Measurements from ENCODE around the gene VAMP1. TPM values are rescaled to one million over a fixed set of nuclear protein-coding genes. Genes with fewer than 3 reads are reported as not detected.

Gene VAMP1
- total RNA-seq, 1 experiment from 2014 or later: 10.3 TPM

GRCh38 chr12:6452944-6453630 is 17.4 kb downstream of the VAMP1 start:
- peak overlapping the region in 2 of 3 experiments; percentile 67 to 95; a peak in 4 of 7 replicates for H3K27ac Mint-ChIP-seq
- H3K56ac ChIP-seq (ENCODE audit: insufficient read length, low read depth, low read length): no peak overlapping the region
- H4K8ac ChIP-seq (replicated peaks; ENCODE audit: insufficient read length, low read depth, low read length): no peak overlapping the region
- H3K27ac ChIP-seq (ENCODE audit: insufficient read length, low read depth, low read length): no peak overlapping the region
- H4K5ac ChIP-seq (ENCODE audit: insufficient read length, low read depth, low read length): no peak overlapping the region
- peaks cover 3% of the 10 kb centered on the region for H3K23me2 ChIP-seq (ENCODE audit: insufficient read length, low read depth, low read length, poor library complexity, severe bottlenecking)
- no peak overlapping the region for H2BK120ac ChIP-seq (ENCODE audit: low read depth, low read length, poor library complexity, severe bottlenecking)
- no peak overlapping the region for H4K91ac ChIP-seq (ENCODE audit: insufficient read length, low read depth, low read length)
- no peak overlapping the region for H3K4me2 ChIP-seq (ENCODE audit: insufficient read depth, insufficient read length, low read length)
- no peak overlapping the region for H2BK5ac ChIP-seq (ENCODE audit: insufficient read length, low read length)
- no peak overlapping the region for H3K9ac ChIP-seq (ENCODE audit: extremely low read depth, insufficient read length, low read length)
- H2BK15ac ChIP-seq (ENCODE audit: low read depth, low read length): no peak overlapping the region
- H3K79me2 ChIP-seq (ENCODE audit: insufficient read depth, low read length): no peaks in the 10 kb centered on the region
- no peak overlapping the region for H3K4ac ChIP-seq (ENCODE audit: low read depth, low read length)
- H2AFZ ChIP-seq (ENCODE audit: low read length): no peak overlapping the region
- no peak for DNase-seq
- H3K23ac ChIP-seq (ENCODE audit: insufficient read length, low read depth, low read length): no peak overlapping the region
- TF ChIP-seq CTCF (conservative IDR thresholded peaks at IDR 0.05): no peak
- no peak overlapping the region for H2BK20ac ChIP-seq (ENCODE audit: low read depth, low read length, poor library complexity, severe bottlenecking)
- no peak overlapping the region for H2BK12ac ChIP-seq (ENCODE audit: insufficient read length, low read depth, low read length)
- WGBS (ENCODE audit: extremely low coverage, insufficient read length, low lambda C conversion rate): no CpG with 5 or more reads among the region's 17 CpGs
- H2AK5ac ChIP-seq (ENCODE audit: insufficient read length, low read length): no peak overlapping the region
- no peaks in the 10 kb centered on the region for H4K20me1 ChIP-seq (ENCODE audit: control insufficient read depth, insufficient read depth, insufficient read length)
- H3K27me3 Mint-ChIP-seq (ENCODE audit: low read depth): no peaks in the 10 kb centered on the region; the same call in none of the 2 replicates
- no peaks in the 10 kb centered on the region for H3K9me3 Mint-ChIP-seq
- 0 out of 2 replicates have a peak overlapping the region, but pooled peaks have one; percentile 11 for H3K14ac ChIP-seq (ENCODE audit: insufficient read depth, low read length)
- peaks cover 39% of the 10 kb centered on the region in 2 experiments for H3K4me1 Mint-ChIP-seq
- H3T11ph ChIP-seq (ENCODE audit: low read length): no peak overlapping the region
- H3K36me3 Mint-ChIP-seq (ENCODE audit: insufficient read depth in 1 of 3, low read depth in 3 of 3): peaks cover 5 to 9% (median 6%) of the 10 kb centered on the region in 3 experiments; a peak in 6 of 7 replicates
- H3K27me3 ChIP-seq (ENCODE audit: insufficient read depth, low read length): no peaks in the 10 kb centered on the region
- no peak overlapping the region for H3K18ac ChIP-seq (ENCODE audit: insufficient read length, low read depth, low read length)
- H3K4me1 ChIP-seq (ENCODE audit: insufficient read depth, low read length): peaks cover 11% of the 10 kb centered on the region; the same call in 1 of the 2 replicates
- peak overlapping the region in 1 of 2 experiments; percentile 37; a peak in 1 of 5 replicates for H3K4me3 Mint-ChIP-seq
- no peaks in the 10 kb centered on the region for H3K9me3 ChIP-seq (ENCODE audit: control insufficient read depth, low read depth, low read length)
- no peaks in the 10 kb centered on the region for H3K79me1 ChIP-seq (ENCODE audit: insufficient read depth, low read depth, low read length, poor library complexity, severe bottlenecking)

All from H9 (cell line).